Thyroid gland (tissue), 4 donors: ENCODE data around the gene DLG1.

Experiments
- CTCF ChIP-seq, 6 experiments: fragments of 200-600 bp in 3 of 6; fragments of 450-650 bp in 3 of 6; sonication (generic) in 3 of 6; IDR thresholded peaks; one replicate each; pipeline ENCODE4 v1.5.1; 2016 to 2019; ENCODE audit warnings: antibody characterized with exemption in 6 of 6, mild to moderate bottlenecking in 2 of 6, inconsistent platforms in 1 of 6, moderate library complexity in 1 of 6
- POLR2A ChIP-seq, 2 donors: fragments of 450-650 bp; IDR thresholded peaks; one replicate each; pipeline ENCODE4 v1.6.1; 2017; ENCODE audit warnings: antibody characterized with exemption in 2 of 2, mild to moderate bottlenecking in 2 of 2, moderate library complexity in 1 of 2

GRCh38 chr3:197015790-197016736 is 282.3 kb downstream of the DLG1 start:
- TF ChIP-seq CTCF (IDR thresholded peaks at IDR 0.05) (no peak), POLR2A (IDR thresholded peaks at IDR 0.05) (no peak)
